Hindlimb muscle (tissue), 1 donor: Measurements from ENCODE around the gene WNT7B. TPM values are rescaled to one million over a fixed set of nuclear protein-coding genes. Genes with fewer than 3 reads are reported as not detected.

Experiments used
- DNase-seq: peaks from one replicate; pipeline ENCODE4 v3.0.0-alpha.2; 2013
- polyA plus RNA-seq: library from polyadenylated mRNA; unstranded; fragments of 120-200 nt; gene quantifications from one replicate; pipeline ENCODE4 v1.2.1, GENCODE V29; 2013; ENCODE audit not compliant: insufficient read length

Gene WNT7B
- 0.12 TPM for polyA plus RNA-seq

GRCh38 chr22:45977003-45977411 is at the start of gene WNT7B:
TSS of gene WNT7B (minus strand) at chr22:45977162. CDS start at chr22:45976754, 408 bp downstream.
- no peak for DNase-seq

DNA sequence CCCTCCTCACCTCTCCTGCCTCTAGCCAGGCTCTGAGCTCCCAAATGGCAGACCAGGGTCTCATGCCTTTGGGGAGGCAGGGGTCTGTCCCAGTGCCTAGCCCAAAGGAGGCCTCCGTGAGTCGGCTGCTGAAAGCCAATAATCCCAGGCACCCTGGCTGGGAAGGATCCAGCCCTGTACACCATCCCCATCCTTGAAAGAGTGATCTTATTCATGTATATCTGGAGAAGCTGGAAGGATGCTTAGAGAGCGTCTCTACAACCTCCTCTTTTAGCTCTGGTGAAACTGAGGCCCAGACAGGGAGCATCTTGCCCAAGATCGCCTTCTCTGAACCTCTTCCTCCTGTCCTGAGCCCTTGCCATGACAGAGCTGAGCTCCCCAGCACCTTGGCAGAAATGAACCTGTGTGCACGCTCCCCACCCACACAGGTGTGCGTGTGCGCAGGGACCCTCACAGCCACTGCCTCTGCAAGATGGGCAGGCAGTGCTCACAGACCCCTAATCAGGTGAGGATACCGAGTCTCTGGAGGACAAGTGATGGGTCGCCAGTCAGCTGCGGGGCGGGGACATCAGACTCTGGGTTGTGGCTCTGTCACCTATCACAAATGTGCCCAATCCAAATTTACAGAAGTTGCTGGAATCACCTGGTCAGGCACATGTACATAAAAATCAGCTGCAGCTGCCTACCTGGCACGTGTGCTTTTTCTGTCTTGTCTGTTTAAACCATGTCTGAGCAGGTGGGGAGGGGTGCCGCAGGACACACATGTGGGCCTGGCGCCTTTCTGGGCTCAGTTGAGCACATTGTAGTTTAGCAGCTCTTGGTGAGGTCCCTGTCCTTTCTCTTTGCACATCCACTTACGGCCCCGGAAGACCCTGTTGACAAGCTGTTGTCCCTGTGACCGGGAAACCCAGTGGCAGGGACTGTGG is 49.3 kb upstream of the WNT7B start:
- DNase-seq, result no peak

DNA sequence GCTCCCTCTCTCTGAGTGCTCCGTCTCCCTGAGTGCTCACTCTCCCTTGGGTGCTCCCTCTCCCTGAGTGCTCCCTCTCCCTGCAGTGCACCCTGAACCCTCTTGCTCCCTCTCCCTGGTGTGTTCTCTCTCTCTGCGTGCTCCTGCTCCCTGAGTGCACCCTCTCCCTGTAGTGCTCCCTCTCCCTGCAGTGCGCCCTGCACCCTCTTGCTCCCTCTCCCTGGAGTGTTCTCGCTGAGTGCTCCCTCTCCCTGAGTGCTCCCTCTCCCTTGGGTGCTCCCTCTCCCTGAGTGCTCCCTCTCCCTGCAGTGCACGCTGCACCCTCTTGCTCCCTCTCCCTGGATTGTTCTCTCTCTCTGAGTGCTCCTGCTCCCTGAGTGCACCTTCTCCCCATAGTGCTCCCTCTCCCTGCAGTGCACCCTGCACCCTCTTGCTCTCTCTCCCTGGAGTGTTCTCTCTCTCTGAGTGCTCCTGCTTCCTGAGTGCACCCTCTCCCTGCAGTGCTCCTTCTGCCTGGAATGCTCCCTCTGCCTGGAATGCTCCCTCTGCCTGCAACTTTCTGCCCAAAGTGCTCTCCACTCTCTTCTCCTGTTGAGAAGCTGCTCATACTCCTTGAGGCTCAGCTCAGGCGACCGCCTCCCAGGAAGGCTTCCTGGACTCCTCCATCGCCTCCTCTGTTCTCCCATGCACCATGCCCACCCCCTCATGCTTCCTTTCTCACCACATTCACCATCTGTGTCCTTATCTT is 48.4 kb upstream of the WNT7B start:
- DNase-seq, result no peak

- DNase-seq, result no peak
Observed at GRCh38 chr22:46024136-46024840, 47.3 kb upstream of the WNT7B start.

DNA sequence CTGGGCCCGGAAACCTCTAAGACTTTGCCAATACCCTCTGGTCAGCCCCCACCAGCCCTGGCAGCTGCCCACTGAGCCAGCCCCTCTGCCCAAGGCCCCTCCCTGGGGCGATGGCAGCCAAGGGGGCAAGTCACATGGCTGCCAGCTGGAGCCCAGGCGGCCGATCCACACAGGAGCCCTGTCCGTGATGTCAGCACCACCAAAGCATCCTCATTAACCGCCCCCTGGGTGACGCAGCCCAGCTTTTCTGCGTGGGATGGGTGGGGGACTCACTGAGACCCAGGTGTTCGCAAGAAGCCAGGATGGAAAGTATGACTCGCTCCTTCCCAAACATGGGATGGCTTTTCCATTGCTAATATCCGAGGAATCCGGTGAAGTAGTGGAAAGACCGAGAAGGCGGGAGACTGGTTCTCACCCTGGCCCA is 46.6 kb upstream of the WNT7B start:
- DNase-seq, result peak; percentile 70

DNA sequence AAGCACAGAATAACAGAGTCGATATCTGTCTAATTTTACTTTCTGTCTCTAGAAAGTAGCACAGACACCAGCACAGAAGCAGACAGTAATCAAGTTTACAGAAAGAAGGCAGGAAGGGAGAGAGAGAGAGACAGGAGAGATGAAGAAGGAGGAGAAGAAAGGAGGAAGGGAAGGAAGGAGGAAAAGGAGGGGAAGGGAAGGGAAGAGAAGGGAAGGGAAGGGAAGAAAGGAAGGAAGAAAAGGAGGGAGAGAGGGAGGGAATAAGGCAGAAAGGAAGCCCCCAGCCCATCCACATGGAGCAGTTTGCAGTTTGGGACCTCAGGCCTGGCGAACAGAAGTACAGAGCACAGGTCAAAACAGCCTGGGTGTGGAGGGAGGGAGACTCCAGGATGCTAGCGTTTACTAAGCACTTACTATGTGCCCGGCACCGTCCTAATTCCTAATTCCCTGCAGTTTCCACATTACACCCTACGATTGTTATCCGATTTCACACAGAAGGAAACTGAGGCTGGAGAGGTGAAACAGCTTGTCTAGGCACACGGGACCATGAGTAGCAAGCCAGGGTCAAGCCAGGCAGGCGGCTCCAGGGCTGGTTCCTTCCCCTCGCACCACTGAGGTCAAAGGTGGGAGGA is 46.0 kb upstream of the WNT7B start:
- DNase-seq, result no peak

- DNase-seq, result no peak
Observed at GRCh38 chr22:46021577-46021976, 44.6 kb upstream of the WNT7B start.

- DNase-seq, result no peak
Observed at GRCh38 chr22:46019351-46019750, 42.4 kb upstream of the WNT7B start.

GRCh38 chr22:46018859-46019258 is 41.9 kb upstream of the WNT7B start:
- DNase-seq, result no peak

DNA sequence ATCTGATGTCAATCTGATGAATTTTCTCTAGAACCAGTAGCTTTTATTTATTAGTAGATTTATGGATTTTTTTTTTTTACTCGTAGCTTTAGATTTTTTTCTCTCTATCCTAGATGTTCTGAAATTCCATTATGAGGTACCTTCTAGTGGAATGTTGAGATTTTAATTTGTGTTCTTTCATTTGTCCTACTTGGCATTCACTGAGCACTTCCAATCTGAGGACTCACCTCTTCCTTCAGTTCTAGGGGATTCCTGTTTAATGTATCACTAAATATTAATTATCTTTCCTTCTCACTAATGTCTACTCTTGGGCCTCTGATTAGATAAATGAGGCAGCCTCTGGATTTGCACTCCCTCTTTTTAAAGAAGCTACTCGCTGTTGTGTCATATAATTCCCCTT is 40.2 kb upstream of the WNT7B start:
- no peak for DNase-seq

GRCh38 chr22:46013460-46014416 is 36.8 kb upstream of the WNT7B start:
- peak; percentile 87 for DNase-seq

GRCh38 chr22:46012881-46013281 is 35.9 kb upstream of the WNT7B start:
- no peak for DNase-seq

GRCh38 chr22:46012182-46012880 is 35.4 kb upstream of the WNT7B start:
- no peak for DNase-seq

DNA sequence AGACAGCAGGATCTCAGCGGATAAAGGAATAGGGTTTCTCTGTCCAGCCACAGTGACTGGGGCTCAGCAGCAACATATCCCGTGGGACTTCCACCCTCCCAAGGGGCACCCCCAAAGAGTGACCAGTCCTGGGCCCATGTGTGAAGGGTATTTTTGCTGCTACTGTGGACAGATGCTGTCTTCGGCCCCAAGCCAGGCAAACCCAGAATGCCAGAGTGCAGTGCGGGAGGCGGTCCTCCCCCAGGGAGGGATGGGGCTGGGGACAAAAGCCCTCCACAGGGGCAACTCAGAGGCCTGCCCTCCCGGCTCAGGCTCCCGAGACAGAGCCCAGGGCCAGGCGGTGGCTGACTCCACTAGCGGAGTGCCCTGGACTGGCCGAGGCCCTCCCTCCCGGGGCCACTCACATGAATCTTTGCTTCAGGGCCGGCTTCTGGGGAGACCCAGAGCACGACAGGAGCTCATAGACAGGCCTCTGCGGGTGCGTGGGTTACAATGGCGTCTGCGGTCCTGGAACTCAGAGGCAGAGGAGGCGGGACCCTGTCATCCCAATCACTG is 34.7 kb upstream of the WNT7B start:
- DNase-seq, result no peak

DNA sequence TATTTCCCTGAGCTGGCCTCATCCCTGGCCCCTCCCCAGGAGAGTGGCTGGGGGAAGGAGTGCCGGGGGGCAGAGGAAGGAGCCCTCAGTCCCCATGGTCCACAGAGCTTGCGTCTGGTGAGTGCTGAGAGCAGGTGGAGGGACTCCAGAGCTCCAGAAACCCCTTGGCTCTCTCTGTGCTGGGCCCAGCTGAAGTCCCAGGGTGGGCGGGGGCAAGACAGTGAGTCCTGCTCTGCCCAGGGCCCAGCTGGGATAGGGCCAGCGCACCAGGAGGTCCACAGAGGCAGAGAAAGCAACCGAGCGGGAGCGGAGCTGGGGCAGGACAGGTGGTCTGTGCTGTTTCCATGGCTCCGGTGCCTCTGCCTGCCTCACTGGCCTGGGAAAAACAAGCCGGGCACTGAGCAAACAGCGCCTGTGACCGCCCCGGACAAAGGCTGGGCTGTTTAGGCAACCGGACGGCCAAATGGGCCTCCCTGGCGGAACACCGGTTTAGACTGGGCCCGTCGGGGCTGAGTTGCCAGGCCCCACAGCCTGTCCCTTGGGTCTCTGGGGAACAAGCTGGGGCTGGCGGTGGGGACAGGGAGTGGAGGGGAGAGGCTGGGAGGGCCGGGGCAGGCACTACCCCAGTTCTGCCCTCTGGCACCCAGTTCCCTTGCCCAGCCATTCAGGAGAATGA is 34.1 kb upstream of the WNT7B start:
- no peak for DNase-seq

DNA sequence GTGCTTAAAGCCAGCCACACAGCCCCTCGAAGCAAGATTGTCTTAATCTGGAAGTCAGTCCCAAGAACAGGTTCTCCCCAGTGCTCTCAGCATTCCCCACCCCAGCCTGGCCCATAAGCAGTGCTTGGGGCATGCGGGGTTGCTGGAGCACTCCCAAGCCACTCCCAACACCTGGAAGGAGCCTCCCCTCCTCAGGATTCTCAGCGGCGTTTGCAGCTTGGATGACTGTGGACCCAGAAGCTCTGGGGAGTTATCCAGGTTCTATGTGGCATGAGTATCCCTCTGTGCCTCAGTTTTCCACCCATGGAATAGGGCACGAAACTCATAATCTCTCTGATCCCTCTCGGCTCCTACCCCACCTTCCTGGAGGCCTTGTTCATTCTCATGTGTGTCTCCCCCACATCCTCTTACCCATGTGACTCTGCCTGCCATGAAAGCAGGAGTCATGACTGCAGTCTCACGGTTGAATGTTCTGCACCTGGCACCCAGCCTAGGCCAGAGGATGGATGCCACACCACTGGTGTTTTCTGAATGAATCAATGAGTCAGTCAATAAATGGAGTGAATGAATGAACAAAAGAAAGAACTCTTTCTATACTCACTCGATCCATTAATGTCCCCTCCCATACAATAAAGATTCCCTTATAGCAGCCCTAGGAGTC is 33.4 kb upstream of the WNT7B start:
- DNase-seq, result no peak

- no peak for DNase-seq
Observed at GRCh38 chr22:46009730-46010129, 32.8 kb upstream of the WNT7B start.

- DNase-seq, result no peak
Observed at GRCh38 chr22:46008836-46009596, 32.1 kb upstream of the WNT7B start.
